GM19240 (cell line): ENCODE measurements around the gene MB21D2.

Experiments used
- DNase-seq: peaks from one replicate; pipeline ENCODE4 v3.0.0; 2011; ENCODE audit warnings: low spot score; ENCODE audit not compliant: insufficient read length

The MB21D2 gene

DNA sequence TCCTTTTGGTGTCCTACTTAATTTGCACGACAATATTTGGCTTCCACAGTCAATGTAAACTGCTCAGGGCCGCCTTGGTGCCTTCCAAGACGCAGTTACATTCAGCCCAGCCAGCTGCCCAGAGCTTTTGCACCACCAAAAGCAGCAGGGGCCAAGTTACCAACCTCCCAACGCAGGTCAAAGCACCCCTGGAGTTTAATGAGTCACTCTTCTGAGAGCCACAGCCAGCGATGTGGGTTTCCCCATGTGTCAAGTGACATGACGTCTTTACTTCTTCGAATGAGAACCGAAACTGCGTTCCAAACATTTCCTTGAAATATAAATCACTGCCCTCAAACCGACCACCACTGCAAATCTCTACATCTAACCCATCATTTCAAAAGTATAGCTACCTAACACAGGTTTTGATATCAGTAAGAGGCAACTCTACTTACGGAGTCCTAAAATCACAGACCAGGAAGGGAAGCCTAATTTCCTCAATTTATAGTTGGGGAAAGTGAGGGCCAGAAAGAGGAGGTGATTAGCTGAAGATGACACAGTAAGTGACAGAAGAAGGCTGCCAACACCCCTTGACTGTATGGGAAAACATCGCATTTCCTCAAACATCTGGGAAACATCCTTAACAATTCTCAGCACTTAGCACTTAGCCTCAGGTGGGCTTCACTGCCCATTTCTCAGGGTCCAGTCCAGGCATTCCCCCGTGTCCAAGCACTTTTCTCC is 24.5 kb downstream of the MB21D2 start:
- DNase-seq: peak; percentile 13

DNA sequence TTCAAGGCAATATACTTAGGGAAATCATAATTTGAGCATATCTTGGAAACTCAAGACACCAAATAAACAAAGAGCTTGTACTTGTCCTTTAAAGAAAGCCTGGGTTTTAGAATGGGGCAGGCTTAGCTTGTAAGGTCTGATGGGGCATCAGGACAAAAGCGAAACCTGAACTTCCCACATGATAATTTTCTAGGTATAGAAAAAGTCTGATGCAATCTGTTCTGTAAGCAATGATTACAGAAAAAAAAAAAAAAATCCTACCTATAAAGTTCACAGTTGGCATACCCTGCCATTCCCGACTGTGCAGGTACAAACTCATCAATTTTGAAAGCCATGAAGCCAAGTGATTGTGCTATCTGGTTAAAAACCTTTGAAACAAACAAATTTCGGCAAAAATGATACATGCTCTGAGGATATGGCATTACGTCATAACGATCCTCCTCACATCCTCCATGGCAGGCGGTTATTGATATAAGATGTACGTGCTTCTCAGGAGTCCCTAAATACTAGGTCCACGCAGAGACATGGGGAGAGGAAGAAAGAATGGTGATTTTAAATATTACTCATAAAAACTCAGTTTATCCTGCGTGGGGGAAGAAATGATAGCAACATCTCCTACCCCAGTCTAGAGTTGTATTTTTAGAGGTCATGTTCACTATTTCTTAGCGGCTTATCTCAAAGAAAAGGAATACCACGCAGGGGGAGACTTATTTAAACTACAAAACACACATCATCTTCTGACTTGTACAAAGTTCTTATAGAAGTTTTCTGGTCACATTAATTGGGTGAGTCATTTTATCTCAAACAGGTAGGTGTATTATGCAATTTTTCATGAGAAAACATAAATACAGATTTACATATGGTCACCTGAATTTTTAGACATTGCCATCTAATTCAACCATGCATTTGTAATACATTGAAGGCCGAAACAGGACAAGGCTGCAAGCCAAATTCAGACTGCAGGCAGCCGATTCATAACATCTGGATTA is 27.0 kb downstream of the MB21D2 start:
- DNase-seq: no peak

DNA sequence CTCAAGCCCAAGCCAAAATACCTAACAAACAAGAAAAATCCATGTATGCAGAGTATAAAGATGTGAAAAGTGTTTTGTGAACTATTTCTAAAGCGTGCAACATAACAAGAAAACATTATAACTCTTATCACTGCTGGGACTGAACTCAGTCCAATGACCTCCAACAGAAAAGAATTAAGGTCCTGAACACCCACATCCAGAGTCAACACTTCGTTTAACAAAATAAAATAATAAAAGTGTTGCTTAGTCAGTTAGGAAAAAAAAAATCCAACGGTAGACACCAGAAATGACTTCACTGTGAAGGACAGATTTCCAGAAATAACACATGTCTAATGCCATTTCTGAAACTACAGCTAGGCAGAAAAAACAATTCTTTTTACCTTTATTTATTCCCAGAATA is 28.0 kb downstream of the MB21D2 start:
- DNase-seq: no peak

DNA sequence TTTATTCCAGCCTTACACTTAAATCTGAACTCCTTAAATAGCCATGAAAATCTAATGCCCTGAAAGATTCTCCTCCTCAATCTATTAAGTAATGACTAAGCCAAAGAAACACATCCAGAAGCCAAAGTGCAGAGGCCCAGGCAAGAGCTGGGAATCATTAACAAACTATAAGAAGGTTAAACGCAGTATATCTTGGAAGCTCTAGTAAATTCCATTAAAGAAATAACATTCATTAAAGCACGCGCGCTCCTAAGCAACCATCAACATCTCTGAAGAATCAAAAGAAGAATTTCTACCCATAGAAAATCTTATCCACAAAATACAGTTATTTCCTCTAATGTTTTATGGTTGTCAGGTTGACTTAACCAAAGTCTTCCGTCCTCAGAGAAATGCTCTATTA is 29.5 kb downstream of the MB21D2 start:
- DNase-seq: no peak

DNA sequence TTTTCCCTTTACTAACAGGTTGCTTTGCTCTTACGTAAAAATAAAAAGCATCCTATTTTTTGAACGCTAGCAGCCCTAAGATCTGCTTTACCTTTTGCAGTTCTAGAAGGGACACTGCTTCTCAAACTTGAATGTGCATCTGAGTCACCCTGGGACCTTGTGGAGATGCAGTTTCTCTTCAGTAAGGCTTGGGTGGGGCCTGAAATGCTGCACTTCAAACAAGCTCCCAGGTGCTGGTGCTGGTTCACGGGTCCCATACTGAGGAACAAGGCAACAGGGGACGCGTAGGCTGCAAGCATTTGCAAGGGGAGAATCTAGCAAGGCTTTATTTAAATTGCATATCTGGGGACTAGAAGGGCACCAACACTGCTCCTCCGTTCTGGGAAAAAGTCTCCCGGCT is 30.0 kb downstream of the MB21D2 start:
- no peak for DNase-seq

DNA sequence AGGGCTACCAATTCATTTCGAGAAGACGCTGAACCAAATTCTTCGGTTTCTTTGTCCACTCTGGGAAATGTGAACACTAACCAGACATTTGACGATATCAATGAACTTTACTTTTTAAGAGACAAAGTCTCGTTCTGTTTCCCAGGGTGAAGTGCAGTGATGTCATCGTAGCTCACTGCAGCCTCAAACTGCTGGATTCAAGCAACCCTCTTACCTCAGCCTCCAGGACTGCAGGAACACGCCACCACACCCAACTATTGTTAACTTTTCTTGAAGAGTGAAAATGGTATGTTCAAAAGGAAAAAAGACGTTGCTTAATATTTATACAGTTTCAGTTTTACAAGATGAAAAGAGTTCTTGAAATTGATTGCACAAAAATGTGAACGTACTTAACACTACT is 30.6 kb downstream of the MB21D2 start:
- DNase-seq: no peak

DNA sequence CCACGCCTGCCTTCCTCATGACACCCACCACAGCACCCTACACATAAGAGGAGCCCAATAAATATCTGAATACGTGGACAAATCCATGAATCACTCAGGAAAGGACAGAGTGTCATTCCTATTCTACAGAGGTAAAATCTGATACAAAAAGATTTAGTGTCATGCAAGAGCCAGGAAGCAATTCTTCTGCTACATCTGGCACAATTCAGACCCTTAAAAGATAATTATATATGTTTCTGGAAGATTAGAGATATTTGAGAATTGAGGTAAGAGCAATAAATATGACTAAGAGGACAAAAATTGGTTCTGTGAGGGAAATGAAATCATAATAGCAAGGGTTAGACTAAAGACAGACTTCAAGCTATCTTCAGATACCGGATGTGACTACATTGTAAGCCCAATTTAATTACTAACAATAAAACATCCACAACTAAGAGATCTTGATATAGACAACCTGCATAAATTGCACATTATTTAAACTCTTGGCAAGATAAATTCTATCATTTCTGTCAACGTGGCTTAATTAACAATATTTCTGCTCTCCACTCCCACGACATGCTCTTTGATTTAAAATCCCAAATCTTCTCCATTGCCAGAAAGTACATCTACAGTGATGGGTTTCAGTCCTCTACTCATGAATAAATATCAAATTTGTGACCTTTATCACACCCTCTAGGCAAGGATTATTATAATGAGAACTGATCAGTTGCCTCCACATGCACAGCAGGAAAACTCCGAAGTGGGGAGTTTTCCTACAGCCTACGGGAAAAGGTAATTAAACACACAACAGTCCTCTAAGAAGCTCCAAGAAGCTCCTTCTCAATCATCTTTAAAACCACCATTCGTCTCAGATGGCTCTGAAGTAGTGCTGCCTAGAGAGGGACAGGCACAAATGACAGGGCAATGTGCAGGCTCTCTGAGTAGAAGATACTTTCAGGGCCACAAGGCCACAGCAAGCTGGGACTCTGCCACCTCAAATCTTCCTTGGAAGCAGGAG is 32.6 kb downstream of the MB21D2 start:
- no peak for DNase-seq

DNA sequence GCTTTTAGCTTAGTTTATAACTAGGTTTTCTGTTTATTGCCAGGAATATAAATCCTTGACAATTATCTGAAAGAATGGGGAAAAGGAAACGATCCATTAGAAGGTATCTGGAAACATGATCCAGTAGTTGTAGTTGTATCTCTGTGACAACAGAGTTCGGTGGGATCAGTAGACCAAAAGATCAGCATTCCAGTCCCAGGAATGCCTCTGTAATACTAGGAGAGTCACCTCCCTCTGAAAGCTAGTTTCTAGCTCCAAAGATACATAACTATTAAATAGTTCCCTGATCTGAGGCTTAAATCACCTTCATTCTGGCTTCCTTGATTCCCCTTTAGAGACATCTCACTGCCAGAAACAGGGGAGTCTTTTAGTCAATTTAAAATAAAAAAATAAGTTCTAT is 34.1 kb downstream of the MB21D2 start:
- DNase-seq: no peak

DNA sequence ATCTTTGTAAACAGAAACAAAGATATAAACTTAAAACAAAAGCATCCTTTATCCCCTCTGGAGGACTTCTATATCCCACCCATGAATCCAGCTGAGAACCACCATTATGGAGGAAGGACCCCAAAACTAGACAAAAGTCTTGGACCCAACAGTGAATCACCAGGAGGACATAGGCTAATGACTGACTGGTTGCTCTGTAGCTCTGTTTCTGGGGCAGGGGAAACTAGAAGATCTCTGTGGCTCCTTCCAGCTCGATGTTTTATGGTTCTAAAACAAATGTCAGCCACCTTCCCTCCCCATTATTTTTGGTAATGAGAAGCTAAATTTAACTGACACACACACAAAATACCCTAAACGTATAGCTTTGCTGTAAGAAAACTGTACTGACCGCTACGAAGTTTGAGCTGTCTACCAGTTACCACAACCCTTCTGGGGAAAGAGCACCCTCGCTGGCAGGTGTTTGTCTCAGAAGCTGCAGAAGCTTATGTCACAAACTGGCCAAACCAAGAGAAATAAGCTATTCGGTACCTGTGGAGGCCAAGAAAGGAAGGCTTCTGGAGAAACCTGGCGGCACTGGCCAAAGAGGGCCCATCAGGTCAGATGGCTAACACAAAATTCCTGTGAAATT is 36.4 kb downstream of the MB21D2 start:
- no peak for DNase-seq

DNA sequence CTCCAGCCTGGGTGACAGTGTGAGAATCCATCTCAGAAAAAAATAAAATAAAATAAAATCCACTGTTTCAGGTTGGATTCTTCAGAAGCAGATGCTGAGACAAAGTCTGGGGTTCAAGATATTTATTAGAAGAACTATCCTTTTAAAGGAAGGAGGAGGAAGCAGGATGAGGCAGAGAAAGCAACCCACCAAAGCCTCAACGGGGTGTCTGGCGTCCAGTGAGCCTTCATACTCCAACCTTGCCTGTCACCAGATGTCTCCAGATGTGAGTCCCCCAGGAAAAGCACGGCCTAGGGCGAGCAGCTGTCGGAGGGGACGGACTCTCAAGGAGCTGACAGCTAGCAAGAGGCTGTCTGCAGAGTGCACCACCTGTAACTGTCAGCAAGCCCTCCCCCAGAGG is 37.3 kb downstream of the MB21D2 start:
- no peak for DNase-seq

DNA sequence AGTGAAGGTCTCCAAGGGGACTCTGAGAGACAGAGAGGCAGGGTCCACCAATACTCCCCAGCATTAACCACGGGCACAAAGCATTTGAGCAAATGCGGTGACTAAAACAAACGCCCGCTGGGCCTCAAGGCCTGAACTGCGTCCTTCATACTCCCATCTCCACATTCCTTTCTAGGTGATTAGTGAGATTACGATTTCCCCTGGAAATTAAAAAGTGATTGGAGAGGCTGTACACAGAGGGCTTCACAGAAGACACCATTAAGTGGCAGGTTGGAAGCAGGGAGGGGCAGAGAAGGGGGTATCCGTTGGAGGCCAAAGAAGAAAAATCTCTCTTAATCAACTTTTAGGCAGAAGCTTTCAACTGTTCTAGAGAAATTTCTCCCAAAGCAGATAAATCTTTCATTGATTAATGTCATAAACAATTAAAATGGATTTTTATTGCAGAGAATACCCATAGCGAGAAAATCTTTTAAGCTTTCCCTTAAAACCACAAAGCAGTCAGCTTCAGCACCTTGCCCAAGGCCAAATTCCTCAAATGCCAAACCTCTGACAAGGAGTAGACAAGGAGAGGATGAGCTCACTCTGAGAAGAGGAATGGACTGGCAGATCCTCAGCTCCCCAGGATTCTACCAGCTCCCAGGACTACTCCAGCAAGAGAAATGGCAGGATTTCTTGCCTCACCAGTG is 38.2 kb downstream of the MB21D2 start:
- DNase-seq: no peak

DNA sequence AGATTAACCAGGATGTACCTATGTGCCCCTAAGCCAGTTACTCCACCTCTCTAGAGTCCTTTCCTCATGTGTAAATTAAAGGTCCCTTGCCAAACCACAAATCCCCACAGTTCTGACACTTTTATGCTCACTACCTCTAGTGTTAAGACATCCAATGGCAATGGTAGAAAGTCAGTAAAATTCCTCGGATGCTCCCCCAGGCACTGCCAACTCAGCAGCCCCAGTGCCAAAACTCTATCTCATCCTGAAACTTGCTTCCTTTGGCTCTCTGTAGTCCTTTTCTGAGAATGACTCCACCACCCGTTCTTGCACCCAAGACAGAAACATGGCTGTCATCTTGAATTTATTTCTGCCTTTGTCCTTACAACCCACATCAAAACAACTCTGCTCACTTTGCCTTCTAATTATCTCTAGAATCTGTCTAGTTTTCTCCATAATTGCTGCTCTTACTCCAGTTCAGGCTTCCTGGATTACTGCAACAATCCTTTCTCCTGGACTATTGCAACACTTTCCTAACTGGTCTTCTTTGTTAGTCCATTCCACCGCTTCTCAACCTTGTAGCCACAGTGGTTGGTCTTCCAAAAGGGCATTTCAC is 41.6 kb downstream of the MB21D2 start:
- DNase-seq: no peak

DNA sequence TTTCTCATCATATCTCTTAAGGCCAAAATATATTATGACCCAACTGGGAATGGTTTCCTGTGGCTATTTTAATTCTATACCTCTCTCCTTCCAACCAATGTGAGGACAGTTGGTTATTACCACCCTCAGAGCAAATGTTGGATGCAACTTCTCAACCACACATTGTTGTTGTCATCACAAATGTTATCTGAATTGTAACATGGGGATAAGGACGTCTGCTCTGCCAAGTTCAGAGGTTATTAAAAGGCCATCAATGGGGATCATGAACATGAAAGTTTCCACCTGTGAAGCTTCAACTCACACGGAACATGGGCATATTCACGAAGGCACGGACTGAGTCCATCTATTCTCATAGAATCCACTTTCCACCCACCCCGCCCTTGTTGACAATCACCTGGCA is 46.8 kb downstream of the MB21D2 start:
- DNase-seq: no peak

DNA sequence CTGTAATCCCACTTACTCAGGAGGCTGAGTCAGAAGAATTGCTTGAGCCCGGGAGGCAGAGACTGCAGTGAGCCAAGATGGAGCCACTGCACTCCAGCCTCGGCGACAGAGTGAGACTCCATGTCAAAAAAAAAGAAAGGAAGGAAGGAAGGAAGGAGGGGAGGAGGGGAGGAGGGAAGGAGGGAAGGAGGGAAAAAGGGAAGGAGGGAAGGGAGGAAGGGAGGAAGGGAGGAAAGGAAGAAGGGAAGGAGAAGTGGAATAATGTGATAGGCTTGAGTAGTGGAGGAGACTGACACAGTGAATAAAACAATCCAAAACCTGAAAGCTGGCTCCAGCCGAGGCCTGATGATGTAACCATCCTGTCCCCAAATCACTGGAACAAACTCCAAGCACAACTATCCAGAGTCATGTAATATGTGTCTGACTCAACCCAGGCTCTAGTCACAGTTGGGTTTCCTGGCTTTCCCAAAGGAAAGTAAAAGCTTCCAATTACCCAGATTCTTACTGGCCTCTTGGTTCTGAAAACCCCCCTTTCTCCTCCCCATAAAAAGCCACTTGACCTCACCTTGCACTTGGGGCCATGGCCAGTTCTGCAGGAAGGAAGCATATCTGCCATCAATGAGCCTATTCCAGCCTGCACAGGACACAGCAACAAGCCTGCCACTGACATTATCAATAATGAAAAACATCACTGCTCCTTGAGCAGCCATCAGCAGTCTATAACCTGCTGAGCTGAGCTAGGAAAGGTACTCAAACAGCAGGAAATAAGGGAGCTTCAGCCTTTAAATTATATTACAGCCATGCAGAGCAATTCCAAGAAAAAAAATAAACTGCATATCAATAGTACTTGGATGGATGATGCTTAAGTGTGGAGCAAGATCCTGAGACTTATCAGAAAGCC is 48.3 kb downstream of the MB21D2 start:
- DNase-seq: no peak

DNA sequence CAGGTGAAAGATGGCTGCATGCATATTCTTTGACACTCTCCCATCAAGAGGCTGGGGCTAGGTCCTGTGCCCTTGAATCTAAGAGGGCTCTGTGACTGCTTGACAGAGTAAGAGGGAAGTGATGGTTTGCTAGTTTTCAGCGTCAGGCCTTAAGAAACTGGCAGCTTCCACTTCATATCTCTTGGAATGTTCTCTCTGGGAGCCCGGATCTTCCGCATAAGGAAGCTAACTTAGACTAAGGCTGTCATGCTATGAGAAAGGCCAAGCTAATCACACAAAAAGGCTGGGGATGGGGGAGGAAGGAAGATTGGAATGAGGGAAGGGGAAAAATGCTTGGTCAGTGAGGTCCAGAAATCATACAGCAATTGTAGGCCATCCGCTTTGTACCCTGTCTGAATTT is 50.0 kb downstream of the MB21D2 start:
- no peak for DNase-seq

DNA sequence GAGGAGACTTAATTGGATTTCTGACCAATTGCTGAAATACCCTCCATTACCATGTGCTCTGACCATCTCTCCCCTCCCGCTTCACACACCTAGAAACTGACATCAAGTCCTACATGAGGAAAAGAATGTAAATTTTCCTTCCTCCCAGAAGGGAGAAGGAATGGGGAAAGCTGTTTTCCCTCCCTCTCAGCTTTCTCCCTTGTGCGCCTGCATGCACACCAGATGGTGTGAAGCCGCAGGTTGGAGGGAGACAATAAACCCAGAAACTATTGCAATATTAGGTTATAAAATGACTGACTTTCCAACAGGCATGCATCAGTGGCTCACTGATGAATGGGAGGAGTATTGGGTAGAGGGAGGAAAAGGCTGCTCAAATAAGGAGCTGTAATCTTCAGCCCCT is 50.9 kb downstream of the MB21D2 start:
- DNase-seq: no peak

DNA sequence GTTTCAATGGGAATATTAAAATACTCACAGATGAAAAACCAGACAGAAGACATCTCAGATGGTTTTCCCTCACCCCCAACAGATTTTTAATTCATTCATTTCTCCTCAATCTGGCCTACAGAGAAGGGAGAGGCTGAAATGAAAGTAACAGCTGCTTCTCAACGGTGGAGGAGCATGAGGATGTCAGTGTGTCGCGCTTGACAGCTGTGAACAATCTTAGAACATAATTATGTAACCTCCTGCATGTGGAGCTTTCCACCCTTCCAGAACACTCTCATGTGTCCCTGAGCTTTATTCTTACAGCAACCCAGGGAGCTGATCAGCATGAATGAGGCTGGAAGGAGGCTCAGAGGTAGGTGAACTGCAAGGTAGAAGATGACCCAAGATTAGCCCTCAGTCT is 52.7 kb downstream of the MB21D2 start:
- no peak for DNase-seq

DNA sequence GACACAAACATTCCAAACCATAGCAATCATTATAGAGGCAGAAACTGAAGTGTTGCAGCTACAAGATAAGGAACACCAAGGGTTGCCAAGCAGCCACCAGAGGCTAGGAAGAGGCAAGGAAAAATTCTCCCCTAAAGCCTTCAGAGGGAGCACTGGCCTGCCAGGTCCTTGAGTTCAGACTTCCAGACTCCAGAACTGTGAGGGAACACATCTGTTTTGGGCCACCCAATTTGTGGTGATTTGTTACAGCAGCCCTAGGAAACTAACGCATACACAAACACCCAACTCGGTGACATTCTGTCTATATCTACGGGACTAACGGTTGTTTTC is 54.6 kb downstream of the MB21D2 start:
- DNase-seq: no peak
